PC-9 (cell line): ENCODE results near the gene HIBCH.

Source experiments
- EZH2 ChIP-seq: fragments of 200-600 bp; sonication (generic); IDR thresholded peaks from 2 replicates; pipeline ENCODE4 v1.8.0; 2017; ENCODE audit warnings: antibody characterized with exemption, low read depth
- TF ChIP-seq, protein P1 (sequence below): fragments of 200-600 bp; sonication (generic); conservative IDR thresholded peaks from 2 replicates; pipeline ENCODE4 v1.6.1; 2017; ENCODE audit warnings: mixed run types, antibody characterized with exemption, mild to moderate bottlenecking, moderate library complexity

GRCh38 chr2:190311893-190312634 lies 7.6 kb downstream of the HIBCH start:
- TF ChIP-seq, protein P1, sequence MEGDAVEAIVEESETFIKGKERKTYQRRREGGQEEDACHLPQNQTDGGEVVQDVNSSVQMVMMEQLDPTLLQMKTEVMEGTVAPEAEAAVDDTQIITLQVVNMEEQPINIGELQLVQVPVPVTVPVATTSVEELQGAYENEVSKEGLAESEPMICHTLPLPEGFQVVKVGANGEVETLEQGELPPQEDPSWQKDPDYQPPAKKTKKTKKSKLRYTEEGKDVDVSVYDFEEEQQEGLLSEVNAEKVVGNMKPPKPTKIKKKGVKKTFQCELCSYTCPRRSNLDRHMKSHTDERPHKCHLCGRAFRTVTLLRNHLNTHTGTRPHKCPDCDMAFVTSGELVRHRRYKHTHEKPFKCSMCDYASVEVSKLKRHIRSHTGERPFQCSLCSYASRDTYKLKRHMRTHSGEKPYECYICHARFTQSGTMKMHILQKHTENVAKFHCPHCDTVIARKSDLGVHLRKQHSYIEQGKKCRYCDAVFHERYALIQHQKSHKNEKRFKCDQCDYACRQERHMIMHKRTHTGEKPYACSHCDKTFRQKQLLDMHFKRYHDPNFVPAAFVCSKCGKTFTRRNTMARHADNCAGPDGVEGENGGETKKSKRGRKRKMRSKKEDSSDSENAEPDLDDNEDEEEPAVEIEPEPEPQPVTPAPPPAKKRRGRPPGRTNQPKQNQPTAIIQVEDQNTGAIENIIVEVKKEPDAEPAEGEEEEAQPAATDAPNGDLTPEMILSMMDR, result no peak
- TF ChIP-seq EZH2, result no peak
